K562 (cell line): Measurements from ENCODE around the gene FKBP7. TPM values are rescaled to one million over a fixed set of nuclear protein-coding genes. Genes with fewer than 3 reads are reported as not detected.

ENCODE experiments used
- GATA2 ChIP-seq: sonication (generic); formaldehyde crosslinking; IDR thresholded peaks from 2 replicates; pipeline ENCODE4 v1.4.0; 2020; ENCODE audit warnings: mild to moderate bottlenecking, missing genetic modification reagents
- HNRNPLL ChIP-seq: fragments of 200-400 bp; formaldehyde crosslinking; IDR thresholded peaks from 2 replicates; pipeline ENCODE4 v1.6.1; 2017; ENCODE audit warnings: low read length, low read depth, mild to moderate bottlenecking; ENCODE audit not compliant: poor library complexity, severe bottlenecking
- KLF10 ChIP-seq: fragments of 250-450 bp; sonication (Bioruptor Pico); IDR thresholded peaks from 2 replicates; pipeline ENCODE4 v1.6.1; 2021; ENCODE audit warnings: matching md5 sums
- STAG1 ChIP-seq: sonication (generic); formaldehyde crosslinking; IDR thresholded peaks from 2 replicates; pipeline ENCODE4 v1.5.0; 2020; ENCODE audit warnings: missing genetic modification reagents, borderline replicate concordance
- ZC3H4 ChIP-seq: sonication (generic); formaldehyde crosslinking; IDR thresholded peaks from 2 replicates; pipeline ENCODE4 v1.9.0; 2021; ENCODE audit warnings: missing genetic modification reagents, borderline replicate concordance
- polyA plus RNA-seq, 8 experiments: library from polyadenylated mRNA; depleted of rRNA in 4 of 8; stranded (reverse) in 5 of 8; unstranded in 3 of 8; fragments of >200 nt; fragmentation: Nextera tagmentation in 2 of 8; fragmentation: Illumina TruSeq in 1 of 8; extraction: Ambion mirVana in 2 of 8; extraction: Trizol in 1 of 8; gene quantifications; 2 replicates each; pipeline versions ENCODE4 v1.2.1 to v1.2.3, GENCODE V29; 2011 to 2014; ENCODE audit warnings: inconsistent platforms in 1 of 8, missing spikeins in 1 of 8
- total RNA-seq, 7 experiments: library from RNA; depleted of rRNA in 6 of 7; stranded (reverse); fragments of >200 nt in 6 of 7; fragmentation: Illumina TruSeq in 2 of 7; extraction: Trizol in 2 of 7; gene quantifications; 2 replicates each; pipeline versions ENCODE4 v1.2.1 to v1.2.3, GENCODE V29; 2011 to 2021; ENCODE audit warnings: low replicate concordance in 1 of 7
- TF ChIP-seq, protein P1 (sequence below): fragments of 450-650 bp; IDR thresholded peaks from 2 replicates; pipeline ENCODE4 v1.7.1; 2018; ENCODE audit warnings: mild to moderate bottlenecking, low read depth; ENCODE audit not compliant: partially characterized antibody
- TF ChIP-seq, protein P2 (sequence below), 2 experiments: fragments of 450-650 bp in 1 of 2; sonication (generic) in 1 of 2; formaldehyde crosslinking in 1 of 2; IDR thresholded peaks; 2 replicates each; pipeline versions ENCODE4 v1.7.1 to v1.9.0; 2016 to 2022; ENCODE audit warnings: inconsistent platforms in 1 of 2, mild to moderate bottlenecking in 1 of 2, missing genetic modification reagents in 1 of 2
- TF ChIP-seq, protein P3 (sequence below), 3 experiments: IDR thresholded peaks in 2 of 3; conservative IDR thresholded peaks in 1 of 3; 2 replicates each; pipeline ENCODE4 v1.5.1; 2011 to 2012; ENCODE audit warnings: low read length in 3 of 3, mild to moderate bottlenecking in 3 of 3, control low read depth in 2 of 3, improper control_type of control experiment in 1 of 3, inconsistent platforms in 1 of 3, low read depth in 1 of 3, mixed read lengths in 1 of 3, moderate library complexity in 1 of 3; ENCODE audit not compliant: insufficient read depth in 2 of 3
- TF ChIP-seq, protein P4 (sequence below): IDR thresholded peaks from 2 replicates; pipeline ENCODE4 v1.6.1; 2012; ENCODE audit warnings: low read depth, low read length, improper control_type of control experiment, borderline replicate concordance

The FKBP7 gene
- total and polyA plus RNA-seq, 9 of the 15 experiments (the other 6 are each of a cell fraction or from before 2014, with no cell fraction given), result 6.1 to 23.2 (median 19.0) TPM

DNA sequence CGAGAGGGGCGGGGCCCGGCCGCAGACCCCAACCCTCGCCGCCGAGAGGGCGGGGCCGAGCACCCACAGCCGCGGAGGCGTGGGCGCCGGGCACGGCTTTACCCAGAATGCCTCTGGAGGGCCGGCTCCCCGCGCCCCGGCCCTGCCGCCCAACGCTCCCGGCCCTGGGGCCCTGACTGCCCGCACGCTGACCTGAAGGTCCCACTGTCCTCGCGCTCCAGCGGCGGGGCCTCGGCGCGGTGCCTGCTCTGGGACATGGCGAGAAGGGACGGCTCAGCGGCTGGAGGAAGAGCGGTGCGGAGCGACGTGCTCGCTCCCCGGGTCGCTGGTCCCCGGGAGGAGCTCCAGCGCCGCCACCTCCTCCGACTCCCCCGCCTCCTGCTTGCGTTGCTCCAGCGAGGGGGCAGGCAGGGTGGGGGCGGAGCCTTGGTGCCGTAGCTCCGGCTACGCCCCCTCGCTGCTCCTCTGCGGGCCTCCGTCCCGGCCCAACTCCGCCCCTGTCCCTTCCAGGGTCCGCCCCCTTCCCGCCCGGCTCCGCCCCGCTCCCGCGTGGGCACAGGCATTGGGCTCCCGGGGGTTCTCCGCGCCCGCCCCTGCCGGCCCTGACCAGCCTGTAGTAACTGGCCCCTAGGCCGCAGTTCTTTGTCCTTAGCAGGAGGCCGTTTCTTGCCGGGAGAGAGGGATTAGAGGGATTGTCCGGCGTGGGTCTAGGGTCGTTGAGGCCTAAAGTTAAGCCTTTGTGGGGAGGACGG lies 27.4 kb downstream of the FKBP7 start, which contains the start of the genes PJVK and PRKRA (continued):
- TF ChIP-seq, protein P1, sequence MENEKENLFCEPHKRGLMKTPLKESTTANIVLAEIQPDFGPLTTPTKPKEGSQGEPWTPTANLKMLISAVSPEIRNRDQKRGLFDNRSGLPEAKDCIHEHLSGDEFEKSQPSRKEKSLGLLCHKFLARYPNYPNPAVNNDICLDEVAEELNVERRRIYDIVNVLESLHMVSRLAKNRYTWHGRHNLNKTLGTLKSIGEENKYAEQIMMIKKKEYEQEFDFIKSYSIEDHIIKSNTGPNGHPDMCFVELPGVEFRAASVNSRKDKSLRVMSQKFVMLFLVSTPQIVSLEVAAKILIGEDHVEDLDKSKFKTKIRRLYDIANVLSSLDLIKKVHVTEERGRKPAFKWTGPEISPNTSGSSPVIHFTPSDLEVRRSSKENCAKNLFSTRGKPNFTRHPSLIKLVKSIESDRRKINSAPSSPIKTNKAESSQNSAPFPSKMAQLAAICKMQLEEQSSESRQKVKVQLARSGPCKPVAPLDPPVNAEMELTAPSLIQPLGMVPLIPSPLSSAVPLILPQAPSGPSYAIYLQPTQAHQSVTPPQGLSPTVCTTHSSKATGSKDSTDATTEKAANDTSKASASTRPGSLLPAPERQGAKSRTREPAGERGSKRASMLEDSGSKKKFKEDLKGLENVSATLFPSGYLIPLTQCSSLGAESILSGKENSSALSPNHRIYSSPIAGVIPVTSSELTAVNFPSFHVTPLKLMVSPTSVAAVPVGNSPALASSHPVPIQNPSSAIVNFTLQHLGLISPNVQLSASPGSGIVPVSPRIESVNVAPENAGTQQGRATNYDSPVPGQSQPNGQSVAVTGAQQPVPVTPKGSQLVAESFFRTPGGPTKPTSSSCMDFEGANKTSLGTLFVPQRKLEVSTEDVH, result no peak
- TF ChIP-seq KLF10 (CRISPR knock-in tag) (no peak), HNRNPLL (peak; percentile 64), GATA2 (CRISPR knock-in tag) (0 out of 2 replicates have a peak, but pooled peaks have one; percentile 30), ZC3H4 (CRISPR knock-in tag) (no peak; the same call in 1 of the 2 replicates), STAG1 (no peak)
- TF ChIP-seq, protein P2, sequence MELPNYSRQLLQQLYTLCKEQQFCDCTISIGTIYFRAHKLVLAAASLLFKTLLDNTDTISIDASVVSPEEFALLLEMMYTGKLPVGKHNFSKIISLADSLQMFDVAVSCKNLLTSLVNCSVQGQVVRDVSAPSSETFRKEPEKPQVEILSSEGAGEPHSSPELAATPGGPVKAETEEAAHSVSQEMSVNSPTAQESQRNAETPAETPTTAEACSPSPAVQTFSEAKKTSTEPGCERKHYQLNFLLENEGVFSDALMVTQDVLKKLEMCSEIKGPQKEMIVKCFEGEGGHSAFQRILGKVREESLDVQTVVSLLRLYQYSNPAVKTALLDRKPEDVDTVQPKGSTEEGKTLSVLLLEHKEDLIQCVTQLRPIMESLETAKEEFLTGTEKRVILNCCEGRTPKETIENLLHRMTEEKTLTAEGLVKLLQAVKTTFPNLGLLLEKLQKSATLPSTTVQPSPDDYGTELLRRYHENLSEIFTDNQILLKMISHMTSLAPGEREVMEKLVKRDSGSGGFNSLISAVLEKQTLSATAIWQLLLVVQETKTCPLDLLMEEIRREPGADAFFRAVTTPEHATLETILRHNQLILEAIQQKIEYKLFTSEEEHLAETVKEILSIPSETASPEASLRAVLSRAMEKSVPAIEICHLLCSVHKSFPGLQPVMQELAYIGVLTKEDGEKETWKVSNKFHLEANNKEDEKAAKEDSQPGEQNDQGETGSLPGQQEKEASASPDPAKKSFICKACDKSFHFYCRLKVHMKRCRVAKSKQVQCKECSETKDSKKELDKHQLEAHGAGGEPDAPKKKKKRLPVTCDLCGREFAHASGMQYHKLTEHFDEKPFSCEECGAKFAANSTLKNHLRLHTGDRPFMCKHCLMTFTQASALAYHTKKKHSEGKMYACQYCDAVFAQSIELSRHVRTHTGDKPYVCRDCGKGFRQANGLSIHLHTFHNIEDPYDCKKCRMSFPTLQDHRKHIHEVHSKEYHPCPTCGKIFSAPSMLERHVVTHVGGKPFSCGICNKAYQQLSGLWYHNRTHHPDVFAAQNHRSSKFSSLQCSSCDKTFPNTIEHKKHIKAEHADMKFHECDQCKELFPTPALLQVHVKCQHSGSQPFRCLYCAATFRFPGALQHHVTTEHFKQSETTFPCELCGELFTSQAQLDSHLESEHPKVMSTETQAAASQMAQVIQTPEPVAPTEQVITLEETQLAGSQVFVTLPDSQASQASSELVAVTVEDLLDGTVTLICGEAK (IDR thresholded peaks at IDR 0.05), result no peak
- TF ChIP-seq, protein P2 (CRISPR knock-in tag; IDR thresholded peaks at IDR 0.05), result no peak
- TF ChIP-seq, protein P3, sequence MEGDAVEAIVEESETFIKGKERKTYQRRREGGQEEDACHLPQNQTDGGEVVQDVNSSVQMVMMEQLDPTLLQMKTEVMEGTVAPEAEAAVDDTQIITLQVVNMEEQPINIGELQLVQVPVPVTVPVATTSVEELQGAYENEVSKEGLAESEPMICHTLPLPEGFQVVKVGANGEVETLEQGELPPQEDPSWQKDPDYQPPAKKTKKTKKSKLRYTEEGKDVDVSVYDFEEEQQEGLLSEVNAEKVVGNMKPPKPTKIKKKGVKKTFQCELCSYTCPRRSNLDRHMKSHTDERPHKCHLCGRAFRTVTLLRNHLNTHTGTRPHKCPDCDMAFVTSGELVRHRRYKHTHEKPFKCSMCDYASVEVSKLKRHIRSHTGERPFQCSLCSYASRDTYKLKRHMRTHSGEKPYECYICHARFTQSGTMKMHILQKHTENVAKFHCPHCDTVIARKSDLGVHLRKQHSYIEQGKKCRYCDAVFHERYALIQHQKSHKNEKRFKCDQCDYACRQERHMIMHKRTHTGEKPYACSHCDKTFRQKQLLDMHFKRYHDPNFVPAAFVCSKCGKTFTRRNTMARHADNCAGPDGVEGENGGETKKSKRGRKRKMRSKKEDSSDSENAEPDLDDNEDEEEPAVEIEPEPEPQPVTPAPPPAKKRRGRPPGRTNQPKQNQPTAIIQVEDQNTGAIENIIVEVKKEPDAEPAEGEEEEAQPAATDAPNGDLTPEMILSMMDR (IDR thresholded peaks at IDR 0.05 in 2 of 3, conservative IDR thresholded peaks at IDR 0.05 in 1 of 3; ENCODE audit: insufficient read depth in 2 of 3, low read depth in 1 of 3, low read length in 3 of 3), result peak in 2 of 3 experiments; percentile 9 to 14; a peak in 1 of 6 replicates
- TF ChIP-seq, protein P4, sequence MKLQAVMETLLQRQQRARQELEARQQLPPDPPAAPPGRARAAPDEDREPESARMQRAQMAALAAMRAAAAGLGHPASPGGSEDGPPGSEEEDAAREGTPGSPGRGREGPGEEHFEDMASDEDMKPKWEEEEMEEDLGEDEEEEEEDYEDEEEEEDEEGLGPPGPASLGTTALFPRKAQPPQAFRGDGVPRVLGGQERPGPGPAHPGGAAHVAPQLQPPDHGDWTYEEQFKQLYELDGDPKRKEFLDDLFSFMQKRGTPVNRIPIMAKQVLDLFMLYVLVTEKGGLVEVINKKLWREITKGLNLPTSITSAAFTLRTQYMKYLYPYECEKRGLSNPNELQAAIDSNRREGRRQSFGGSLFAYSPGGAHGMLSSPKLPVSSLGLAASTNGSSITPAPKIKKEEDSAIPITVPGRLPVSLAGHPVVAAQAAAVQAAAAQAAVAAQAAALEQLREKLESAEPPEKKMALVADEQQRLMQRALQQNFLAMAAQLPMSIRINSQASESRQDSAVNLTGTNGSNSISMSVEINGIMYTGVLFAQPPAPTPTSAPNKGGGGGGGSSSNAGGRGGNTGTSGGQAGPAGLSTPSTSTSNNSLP, result no peak
